Calu3 (cell line): ENCODE results near the gene GCNT1. TPM values are rescaled to one million over a fixed set of nuclear protein-coding genes. Genes with fewer than 3 reads are reported as not detected.

Source experiments
- BruUV-seq: library from RNA; stranded (reverse); fragments of 400-500 nt; replicated peaks from 2 replicates; lab custom pipeline; 2021; lab: Mats Ljungman, UMichigan
- CTCF ChIA-PET: fragments of 300-600 bp; sonication (Branson Sonifier 250); formaldehyde crosslinking; loops from one replicate; lab custom pipeline; 2022; ENCODE audit warnings: antibody characterized with exemption; lab: Charles Lee
- DNase-seq: peaks from one replicate; pipeline ENCODE4 v3.0.0; 2022
- H3K27ac Mint-ChIP-seq: one replicate; pipeline ENCODE4 v1.8.0; 2022; ENCODE audit warnings: mixed read lengths; ENCODE audit not compliant: unreplicated experiment
- H3K27me3 Mint-ChIP-seq: one replicate; pipeline ENCODE4 v1.8.0; 2022; ENCODE audit warnings: mixed read lengths; ENCODE audit not compliant: unreplicated experiment
- H3K36me3 Mint-ChIP-seq: one replicate; pipeline ENCODE4 v1.8.0; 2022; ENCODE audit warnings: mild to moderate bottlenecking, moderate library complexity, mixed read lengths; ENCODE audit not compliant: insufficient read depth, unreplicated experiment
- H3K4me1 Mint-ChIP-seq: one replicate; pipeline ENCODE4 v1.8.0; 2022; ENCODE audit warnings: mild to moderate bottlenecking, low read depth, mixed read lengths; ENCODE audit not compliant: unreplicated experiment
- H3K4me3 Mint-ChIP-seq: one replicate; pipeline ENCODE4 v1.8.0; 2022; ENCODE audit warnings: mild to moderate bottlenecking, low read depth, moderate library complexity, mixed read lengths; ENCODE audit not compliant: unreplicated experiment
- H3K9me3 Mint-ChIP-seq: one replicate; pipeline ENCODE4 v1.8.0; 2022; ENCODE audit warnings: low read depth, mixed read lengths; ENCODE audit not compliant: unreplicated experiment
- CTCF ChIP-seq: fragments of 200-600 bp; IDR thresholded peaks from one replicate; pipeline ENCODE4 v1.8.0; 2022; ENCODE audit warnings: antibody characterized with exemption; ENCODE audit not compliant: unreplicated experiment
- intact Hi-C: fragments of 100-400 bp; cut with micrococcal nuclease; formaldehyde crosslinking; loops from one replicate; pipeline ENCODE4 v1.10.0; 2022; ENCODE audit not compliant: unreplicated experiment
- total RNA-seq: library from RNA; stranded (reverse); gene quantifications from 2 replicates; pipeline ENCODE4 v1.2.3, GENCODE V29; 2022

GCNT1 gene
- total RNA-seq, 1 experiment from 2014 or later, result 7.9 TPM

GRCh38 chr9:76415154-76415553 is 43.8 kb upstream of the GCNT1 start:
- no peaks in the 10 kb centered on the region for H3K27me3 Mint-ChIP-seq
- no TSS peak for BruUV-seq
- CTCF ChIA-PET, result no interaction called here
- intact Hi-C loops, result no loop called here
- peak overlapping the region; percentile 88 for H3K27ac Mint-ChIP-seq
- no peak for DNase-seq
- TF ChIP-seq CTCF, result no peak
- H3K4me3 Mint-ChIP-seq, result no peak overlapping the region
- H3K4me1 Mint-ChIP-seq, result peaks cover 36% of the 10 kb centered on the region
- peaks cover 8% of the 10 kb centered on the region for H3K9me3 Mint-ChIP-seq
- no peaks in the 10 kb centered on the region for H3K36me3 Mint-ChIP-seq

GRCh38 chr9:76415731-76416130 is 43.3 kb upstream of the GCNT1 start:
- peak overlapping the region; percentile 88 for H3K27ac Mint-ChIP-seq
- CTCF ChIA-PET, result no interaction called here
- no peak for TF ChIP-seq CTCF
- no peaks in the 10 kb centered on the region for H3K36me3 Mint-ChIP-seq
- BruUV-seq, result no TSS peak
- peaks cover 8% of the 10 kb centered on the region for H3K9me3 Mint-ChIP-seq
- H3K4me1 Mint-ChIP-seq, result peaks cover 36% of the 10 kb centered on the region
- H3K27me3 Mint-ChIP-seq, result no peaks in the 10 kb centered on the region
- H3K4me3 Mint-ChIP-seq, result no peak overlapping the region
- intact Hi-C loops, result no loop called here
- peak; percentile 39 for DNase-seq

- H3K4me3 Mint-ChIP-seq, result no peak overlapping the region
- CTCF ChIA-PET, result no interaction called here
- intact Hi-C loops, result no loop called here
Measured at GRCh38 chr9:76417394-76417793, 41.6 kb upstream of the GCNT1 start.

GRCh38 chr9:76419782-76420380 is 39.1 kb upstream of the GCNT1 start:
- CTCF ChIA-PET, result no interaction called here

More at GRCh38 chr9:76417394-76417793, 41.6 kb upstream of the GCNT1 start:
- no peaks in the 10 kb centered on the region for H3K27me3 Mint-ChIP-seq
- H3K36me3 Mint-ChIP-seq, result no peaks in the 10 kb centered on the region
- H3K27ac Mint-ChIP-seq, result no peak overlapping the region
- H3K4me1 Mint-ChIP-seq, result peaks cover 34% of the 10 kb centered on the region
- H3K9me3 Mint-ChIP-seq, result peaks cover 8% of the 10 kb centered on the region
- DNase-seq, result no peak
- BruUV-seq, result no TSS peak
- TF ChIP-seq CTCF, result no peak

More at GRCh38 chr9:76419782-76420380, 39.1 kb upstream of the GCNT1 start:
- H3K4me1 Mint-ChIP-seq, result peaks cover 25% of the 10 kb centered on the region
- BruUV-seq, result no TSS peak
- intact Hi-C loops, result no loop called here
- H3K36me3 Mint-ChIP-seq, result no peaks in the 10 kb centered on the region
- no peak overlapping the region for H3K4me3 Mint-ChIP-seq
- H3K27me3 Mint-ChIP-seq, result no peaks in the 10 kb centered on the region
- H3K9me3 Mint-ChIP-seq, result no peaks in the 10 kb centered on the region
- H3K27ac Mint-ChIP-seq, result no peak overlapping the region
- TF ChIP-seq CTCF, result peak; percentile 39
- DNase-seq, result no peak
